Hypothalamus (tissue), 51 donors: Measurements from ENCODE around the gene GJD4.

Experiments
- DNase-seq, 51 donors: peaks; one replicate each; lab custom pipeline; 2025; lab: John Stamatoyannopoulos, UW

Gene GJD4

DNA sequence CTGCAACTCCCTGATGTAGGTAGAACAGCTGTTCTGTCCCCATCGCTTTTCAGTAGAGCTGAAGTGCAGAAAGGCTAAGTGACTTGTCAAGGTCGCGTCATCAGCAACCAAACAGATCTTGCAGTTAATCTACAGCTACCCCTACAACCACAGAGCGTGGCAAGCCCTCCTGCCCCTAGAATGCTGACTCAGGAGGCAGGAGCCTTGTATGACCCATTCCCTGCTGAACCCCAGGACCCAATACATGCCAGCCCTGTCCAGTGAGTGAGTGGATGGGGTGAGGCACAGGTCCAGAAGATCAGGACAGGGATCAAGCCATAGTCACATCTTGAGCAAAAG lies 26.6 kb upstream of the GJD4 start:
- no peak for DNase-seq

DNA sequence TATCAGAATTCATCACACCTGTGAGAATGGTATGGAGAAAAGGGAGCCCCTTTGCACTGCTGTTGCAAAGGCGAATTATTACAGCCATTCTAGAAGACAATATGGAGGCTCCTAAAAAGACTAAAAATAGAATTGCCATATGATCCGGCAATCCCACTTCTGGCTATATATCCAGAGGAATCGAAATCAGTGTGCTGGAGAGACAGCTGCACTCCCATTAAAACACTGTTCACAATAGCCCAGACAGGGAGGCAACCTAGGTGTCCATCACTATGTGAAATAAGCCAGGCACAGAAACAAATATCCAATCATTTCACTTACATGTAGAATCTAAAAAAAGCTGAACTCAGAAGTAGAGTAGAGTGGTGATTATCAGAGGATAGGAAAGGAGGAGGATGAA lies 26.0 kb upstream of the GJD4 start:
- no peak for DNase-seq

DNA sequence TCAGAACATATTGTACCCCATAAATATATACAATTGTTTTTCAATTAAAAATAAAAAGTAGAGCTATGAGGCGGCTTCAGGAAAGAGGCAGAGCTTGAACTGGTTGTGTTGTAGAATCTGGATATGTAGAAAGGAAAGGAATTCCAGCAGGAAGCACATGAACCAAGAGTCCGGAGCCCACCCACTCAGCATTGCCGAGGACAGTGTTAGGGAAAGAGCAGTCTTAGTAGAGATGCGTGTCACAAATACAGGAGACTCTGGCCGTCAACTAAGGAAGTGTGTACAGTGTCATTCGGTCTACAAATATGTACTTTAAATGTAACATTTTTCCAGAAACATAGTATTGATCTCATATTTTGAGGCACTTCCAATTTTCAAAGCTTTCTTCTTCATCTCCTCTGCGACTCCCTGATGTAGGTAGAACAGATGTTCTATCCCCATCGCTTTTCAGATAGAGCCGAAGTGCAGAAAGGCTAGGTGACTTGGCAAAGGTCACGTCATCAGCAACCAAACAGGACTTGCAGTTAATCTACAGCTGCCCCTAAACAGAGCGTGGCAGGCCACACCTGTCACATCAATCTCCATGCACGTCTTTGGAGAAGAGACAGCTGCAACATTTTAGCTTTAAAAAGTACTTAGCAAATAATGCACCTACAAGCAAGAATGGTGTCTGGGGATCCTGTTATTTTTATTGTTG lies 25.3 kb upstream of the GJD4 start:
- no peak for DNase-seq

DNA sequence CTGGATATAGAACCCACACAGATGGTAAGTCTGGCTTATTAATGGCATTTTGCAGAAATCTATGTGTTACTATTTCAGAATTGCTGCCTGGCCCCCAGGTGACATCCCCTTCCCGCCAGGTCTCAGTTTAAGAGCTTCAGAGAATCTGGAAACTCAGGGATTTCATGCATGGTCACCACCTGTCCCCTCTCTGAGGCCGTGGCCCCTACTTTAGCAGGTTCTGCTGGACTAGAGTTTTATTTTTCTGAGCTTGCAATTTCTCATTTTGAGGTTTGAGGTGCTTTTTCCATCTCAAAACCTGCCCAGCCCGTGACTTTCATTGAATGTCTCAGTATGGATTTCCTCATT lies 24.7 kb upstream of the GJD4 start:
- DNase-seq: no peak

DNA sequence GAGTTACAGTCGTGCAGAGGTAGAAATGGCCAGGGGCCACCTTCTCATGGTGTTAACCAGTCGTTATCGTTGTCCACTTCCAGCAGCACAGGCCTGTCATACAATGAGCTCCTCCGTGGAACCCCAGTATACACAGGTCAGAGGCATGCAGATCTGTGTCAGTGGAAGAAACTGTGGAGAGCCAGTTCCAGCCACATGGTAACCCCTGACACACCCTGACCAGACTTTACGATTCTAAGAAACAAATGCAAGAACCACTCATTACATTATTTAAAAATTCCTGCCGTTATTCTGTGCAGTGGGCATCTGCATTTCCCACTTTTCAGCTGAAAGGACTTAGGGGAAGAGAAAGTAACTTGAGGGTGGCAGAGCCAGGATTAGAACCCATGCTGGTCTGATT lies 23.5 kb upstream of the GJD4 start:
- DNase-seq: no peak

DNA sequence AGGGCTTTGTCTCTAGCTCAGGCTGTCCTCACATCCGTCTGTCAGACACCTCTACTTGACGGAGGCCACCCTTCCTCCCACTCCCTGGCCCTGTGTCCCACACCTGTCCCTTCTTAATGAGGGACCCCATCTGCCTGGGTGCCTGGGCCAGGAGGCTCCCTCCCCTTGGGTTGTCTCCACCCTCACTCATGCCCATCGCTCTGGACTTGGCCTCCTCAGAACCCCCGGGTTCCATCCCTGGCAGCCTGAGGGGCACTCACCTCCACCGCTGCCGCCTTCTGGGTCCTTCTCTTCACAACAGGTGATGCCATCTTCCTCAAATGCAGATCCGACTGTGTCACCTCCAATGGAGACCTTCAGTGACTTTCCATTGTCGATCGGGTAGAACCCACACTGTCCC lies 20.2 kb upstream of the GJD4 start:
- DNase-seq: no peak

DNA sequence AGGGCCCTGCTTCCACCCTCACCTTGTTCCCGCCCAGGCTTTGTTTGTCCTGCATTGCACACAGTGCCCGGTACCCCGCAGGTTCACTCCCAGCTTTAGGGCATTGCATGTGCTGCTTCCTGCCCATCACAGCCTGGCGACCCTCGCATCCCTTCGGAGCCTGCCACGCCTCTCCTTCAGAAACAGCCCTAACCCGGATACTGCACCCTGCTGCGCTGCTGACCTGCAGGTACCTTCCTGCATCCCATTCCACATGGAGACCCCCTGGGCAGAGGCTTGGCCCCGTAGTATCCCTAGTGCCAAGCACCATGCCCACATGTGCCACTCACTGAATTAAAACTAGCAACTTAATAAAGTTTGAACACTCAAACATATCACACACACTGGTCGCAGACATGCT lies 19.8 kb upstream of the GJD4 start:
- DNase-seq: no peak

DNA sequence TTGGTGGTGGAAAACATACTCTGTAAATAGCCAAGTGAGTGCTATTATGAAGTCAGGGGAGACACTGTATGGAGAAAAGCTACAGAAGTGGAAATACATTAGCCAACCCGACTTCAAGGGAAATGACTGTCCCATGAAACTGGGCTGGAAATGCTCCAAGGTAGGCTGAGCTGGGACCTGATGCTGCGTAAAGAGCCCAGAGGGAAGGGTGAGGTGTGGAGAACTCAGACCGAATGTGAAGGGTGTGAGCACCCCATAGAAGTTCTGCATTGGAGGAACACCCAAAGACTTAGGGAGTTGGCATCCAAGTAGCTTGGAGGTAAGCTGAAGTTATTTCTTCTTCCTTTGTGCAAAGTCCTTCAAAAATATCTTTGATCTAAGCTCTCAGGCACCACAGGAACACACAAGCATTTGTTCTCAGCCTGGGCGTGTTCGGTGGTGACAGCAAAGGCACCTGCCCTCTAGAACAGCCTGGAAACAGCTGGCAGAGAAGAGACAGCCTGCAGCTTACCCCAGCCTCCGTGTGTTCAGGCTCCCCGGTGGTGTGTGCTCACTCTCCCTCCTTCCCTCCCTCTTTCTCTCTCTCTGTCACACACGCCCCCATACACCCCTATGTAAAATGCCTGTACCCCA lies 19.1 kb upstream of the GJD4 start:
- DNase-seq: no peak

DNA sequence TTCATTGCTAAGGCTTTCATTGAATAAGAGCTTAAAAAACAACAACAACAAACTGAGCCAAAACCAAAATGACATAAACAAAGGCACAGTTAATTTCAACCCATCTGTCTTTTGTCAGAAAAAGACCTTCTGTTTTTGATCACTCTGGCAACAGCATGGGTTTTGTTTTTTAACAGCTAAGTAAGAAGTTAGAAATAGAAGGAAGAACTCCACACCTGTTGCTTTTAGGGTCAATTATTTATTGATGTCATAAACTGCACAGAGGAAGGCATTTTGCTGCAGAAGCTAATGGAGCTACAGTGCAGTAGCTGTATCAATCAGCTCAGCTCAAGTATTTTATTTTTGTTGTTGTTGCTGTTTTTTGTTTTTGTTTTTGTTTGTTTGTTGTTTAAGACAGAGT lies 16.3 kb upstream of the GJD4 start:
- DNase-seq: no peak

DNA sequence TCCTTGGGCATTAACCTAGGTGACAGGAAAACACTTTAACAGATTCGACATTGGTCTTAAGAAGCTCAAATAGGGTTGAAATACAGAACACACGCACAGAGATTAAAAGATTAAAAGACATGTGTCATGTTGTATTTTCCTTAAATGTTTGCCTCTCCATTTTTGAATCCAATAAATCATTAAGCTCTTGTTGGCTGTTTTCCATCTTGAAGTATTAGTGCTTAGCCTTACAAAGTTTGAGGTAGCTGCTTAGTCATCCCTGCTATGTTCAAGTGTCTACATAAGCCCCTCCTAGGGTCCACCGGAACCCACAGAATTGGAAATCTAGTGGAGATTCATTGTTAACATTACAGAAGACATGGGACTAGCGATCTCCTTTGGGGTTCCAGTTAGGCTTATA lies 12.7 kb upstream of the GJD4 start:
- DNase-seq: no peak

DNA sequence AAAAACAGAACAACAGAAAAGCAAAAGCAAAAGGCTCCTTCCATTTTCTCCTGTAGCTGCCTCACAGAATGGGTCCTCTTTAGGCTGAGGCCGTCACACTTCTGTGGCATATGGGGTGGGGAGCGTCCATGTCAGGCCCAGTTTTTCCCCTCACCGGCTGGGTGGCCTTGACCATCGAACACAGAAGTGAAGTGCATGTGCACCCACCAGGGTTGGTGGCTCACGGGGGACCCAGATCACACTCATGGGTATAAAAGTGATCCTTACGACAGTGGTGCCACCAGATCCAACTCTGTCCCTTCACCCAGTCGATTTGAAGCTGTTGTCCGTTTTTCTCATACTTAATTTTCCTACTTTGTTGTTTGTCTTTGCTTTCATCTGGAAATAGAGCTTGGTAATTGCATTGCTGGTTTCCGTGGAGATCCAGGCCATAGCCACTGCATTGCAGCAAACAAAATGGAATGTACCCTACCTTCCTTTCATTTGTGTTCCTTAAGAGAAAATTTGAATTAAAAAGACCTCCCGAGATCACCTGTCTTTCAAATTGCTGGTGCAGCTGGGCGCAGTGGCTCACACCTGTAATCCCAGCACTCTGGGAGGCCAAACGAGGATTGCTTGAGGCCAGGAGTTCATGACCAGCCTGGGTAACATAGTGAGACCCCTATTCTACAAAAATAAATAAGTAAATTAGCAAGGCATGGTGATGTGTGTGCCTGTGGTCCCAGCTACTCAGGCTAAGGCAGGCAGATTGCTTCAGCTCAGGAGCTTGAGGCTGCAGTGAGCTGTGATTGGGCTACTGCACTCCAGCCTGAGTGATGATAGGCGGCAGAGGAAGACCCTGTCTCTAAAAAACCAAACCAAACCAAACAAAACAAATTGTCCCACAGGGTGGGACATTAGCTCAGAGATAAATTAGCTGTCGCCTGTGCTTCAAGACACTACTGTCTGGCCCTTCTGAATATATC lies 10.7 kb upstream of the GJD4 start:
- DNase-seq: no peak

DNA sequence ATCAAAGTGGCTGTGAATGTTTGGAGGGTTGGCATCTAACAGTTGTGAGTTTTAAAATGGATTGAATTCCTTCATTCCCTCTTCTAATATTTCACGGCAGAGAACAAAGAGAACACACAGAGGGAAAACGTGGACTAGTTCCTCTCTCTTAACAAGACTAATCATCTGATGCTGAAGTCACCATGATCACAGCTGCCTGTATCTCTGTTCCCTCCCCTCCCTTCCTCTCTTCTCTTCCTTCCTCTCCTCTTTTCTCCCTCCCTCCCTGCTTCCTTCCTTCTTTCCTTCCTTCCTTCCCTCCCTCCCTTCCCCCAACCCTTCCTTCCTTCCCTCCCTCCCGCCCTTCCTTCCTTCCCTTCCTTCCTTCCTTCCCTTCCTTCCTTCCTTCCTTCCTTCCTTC lies 10.0 kb upstream of the GJD4 start:
- no peak for DNase-seq

DNA sequence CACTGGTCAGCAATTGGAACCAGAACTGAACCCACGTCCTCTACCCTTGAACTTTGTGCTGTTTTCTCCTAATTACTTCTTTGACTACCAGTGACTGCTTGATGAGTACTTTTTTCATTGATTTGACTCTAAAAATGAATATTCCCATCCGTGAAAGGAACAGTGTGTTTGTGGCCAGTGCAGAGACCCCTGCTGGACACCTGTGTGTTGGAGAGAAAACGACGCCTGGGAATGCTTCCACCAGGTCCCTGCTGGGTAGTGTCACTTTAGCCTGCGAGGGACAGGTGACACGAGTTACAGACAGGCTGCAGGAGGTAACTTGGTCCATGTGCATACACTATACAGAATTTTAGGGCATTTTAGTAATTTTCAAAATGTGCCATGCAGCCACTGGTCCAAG lies 6.8 kb upstream of the GJD4 start:
- DNase-seq: no peak

DNA sequence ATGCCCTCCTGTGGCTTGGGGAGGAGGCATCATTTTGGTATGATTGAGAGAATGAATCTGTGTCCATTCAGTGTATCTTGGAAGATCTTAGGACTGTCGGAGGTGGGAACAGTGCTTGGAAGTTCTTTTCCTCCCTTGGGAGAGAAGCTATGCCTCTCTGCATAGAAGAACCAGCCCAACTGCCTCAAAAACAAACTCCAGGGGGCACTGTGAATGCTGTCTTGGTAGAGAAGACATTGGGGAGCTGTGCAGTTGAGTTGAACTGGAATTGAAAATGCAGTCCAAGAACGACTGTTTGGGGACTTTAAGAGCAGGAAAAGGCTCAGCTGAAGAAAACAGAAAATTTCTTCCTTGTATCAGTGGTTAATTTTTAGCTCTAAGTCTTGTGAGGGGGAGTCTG lies 4.9 kb upstream of the GJD4 start:
- no peak for DNase-seq

DNA sequence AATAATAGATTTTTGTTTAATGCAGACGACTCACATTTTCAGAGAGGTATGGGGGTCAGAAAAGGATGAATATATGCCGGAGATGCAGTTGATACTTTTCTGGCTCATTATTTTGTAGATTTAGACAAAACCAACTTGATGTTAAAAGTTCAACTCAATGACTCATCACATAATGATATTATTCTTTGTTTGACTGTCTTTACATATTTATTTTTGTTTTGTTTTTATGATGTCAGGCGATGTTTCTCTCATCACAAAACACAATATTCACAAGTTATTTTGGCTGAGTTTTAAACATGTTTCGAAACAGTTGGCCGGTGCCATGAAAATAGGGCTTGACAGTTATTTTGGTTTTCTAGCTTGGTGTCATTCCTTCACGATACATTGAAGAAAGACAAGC lies 1.3 kb downstream of the GJD4 start:
- no peak for DNase-seq

DNA sequence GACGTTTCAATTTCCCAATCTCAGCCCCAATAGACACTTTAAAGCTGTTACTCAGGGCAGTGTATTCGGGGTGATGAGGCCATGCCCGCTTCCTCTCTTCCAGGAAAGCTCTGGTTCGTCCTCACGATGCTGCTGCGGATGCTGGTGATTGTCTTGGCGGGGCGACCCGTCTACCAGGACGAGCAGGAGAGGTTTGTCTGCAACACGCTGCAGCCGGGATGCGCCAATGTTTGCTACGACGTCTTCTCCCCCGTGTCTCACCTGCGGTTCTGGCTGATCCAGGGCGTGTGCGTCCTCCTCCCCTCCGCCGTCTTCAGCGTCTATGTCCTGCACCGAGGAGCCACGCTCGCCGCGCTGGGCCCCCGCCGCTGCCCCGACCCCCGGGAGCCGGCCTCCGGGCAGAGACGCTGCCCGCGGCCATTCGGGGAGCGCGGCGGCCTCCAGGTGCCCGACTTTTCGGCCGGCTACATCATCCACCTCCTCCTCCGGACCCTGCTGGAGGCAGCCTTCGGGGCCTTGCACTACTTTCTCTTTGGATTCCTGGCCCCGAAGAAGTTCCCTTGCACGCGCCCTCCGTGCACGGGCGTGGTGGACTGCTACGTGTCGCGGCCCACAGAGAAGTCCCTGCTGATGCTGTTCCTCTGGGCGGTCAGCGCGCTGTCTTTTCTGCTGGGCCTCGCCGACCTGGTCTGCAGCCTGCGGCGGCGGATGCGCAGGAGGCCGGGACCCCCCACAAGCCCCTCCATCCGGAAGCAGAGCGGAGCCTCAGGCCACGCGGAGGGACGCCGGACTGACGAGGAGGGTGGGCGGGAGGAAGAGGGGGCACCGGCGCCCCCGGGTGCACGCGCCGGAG lies 2.6 kb downstream of the GJD4 start:
- peak in 4 of 51 donors; percentile 3 to 25 (median 10) for DNase-seq

DNA sequence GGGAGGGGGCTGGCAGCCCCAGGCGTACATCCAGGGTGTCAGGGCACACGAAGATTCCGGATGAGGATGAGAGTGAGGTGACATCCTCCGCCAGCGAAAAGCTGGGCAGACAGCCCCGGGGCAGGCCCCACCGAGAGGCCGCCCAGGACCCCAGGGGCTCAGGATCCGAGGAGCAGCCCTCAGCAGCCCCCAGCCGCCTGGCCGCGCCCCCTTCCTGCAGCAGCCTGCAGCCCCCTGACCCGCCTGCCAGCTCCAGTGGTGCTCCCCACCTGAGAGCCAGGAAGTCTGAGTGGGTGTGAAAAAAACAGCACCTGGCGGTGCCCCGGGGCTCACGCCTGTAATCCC lies 3.2 kb downstream of the GJD4 start:
- no peak for DNase-seq

DNA sequence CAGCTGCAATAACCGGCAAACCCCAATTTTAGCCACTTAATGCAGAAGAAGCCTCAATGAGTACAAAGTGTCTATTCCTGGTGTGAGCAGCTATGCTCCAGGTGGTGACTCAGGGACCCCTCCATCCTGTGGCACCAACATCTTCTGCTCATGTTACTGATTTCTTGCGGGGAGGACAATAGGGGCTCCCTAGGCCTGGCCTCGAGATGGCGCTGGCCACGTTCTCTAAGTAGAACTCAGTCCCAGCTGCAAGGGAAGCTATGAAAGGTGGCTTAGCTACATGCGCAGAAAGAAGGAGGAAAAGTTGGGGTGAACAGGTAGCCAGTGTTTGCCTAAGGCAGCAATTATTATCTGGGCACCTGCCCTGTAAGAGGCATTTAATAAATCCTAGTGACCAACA lies 6.6 kb downstream of the GJD4 start:
- no peak for DNase-seq

DNA sequence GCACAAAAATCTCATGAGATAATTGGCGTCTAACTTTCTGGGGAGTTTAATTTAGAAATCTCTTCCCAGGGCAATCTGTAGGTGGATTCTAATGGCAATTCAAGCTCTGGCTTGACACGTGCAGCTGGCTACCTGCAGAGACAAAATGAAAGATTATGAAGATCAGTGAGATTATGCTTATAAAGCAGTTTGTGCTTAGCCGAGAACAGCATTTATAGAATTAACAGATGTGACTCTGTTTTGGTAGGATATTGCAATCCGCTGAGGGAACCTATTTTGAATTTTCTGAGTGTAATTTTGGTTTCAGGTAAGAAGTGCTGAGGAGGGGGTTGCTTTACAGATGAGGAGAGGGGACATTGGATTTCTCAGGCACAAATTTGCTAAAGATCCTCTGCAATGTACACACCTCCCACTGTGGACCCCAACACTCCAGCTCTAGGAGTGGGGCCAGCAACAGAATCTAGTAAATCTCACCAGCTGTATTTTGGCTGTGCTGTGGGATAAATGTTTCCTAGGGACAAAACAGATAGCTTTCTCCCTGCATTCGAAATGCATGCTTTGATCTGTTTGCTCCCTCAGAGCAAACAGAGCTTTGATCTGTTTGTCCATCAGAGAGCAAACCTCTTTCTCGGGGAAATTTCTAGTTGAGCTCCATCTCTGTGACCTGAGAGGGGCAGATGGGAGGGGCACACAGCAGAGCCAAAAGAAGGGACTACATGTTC lies 7.4 kb downstream of the GJD4 start:
- DNase-seq: no peak

DNA sequence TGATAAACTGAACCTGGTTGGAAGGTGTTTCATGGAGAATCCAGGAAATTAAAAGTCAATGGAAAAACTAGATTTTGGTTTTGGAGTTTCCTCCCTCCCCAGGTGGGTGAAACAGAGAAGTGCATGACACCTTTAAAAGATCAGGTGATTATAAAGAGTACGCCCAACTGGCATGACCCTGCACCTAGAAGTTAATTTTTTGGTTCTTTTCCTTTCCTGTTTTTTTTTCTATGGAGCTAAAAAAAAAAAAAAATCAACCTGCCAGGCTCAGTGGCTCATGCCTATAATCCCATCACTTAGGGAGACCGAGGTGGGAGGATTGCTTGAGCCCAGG lies 7.9 kb downstream of the GJD4 start:
- DNase-seq: no peak
